ENCODE results near the gene VRK2. TPM values are rescaled to one million over a fixed set of nuclear protein-coding genes. Genes with fewer than 3 reads are reported as not detected.
A peak's percentile ranks its signal among the peaks of the same experiment; 100 is the strongest.

Gene VRK2
- total RNA-seq, 1 experiment from 2014 or later: 27.6 TPM

GRCh38 chr2:58135861-58136260, 89.3 kb downstream of the VRK2 start:
- no peaks in the 10 kb centered on the region for H3K79me2 ChIP-seq (ENCODE audit: low read length)
- H3K36me3 ChIP-seq (ENCODE audit: low read depth, low read length): no peaks in the 10 kb centered on the region
- no peaks in the 10 kb centered on the region for H3K27me3 ChIP-seq (ENCODE audit: low read length)
- no peaks in the 10 kb centered on the region for H3K9me2 ChIP-seq (replicated peaks; ENCODE audit: low read length)
- H4K20me1 ChIP-seq (ENCODE audit: low read length): no peaks in the 10 kb centered on the region
- CTCF ChIA-PET: no interaction called here
- no peak for TF ChIP-seq EZH2 (IDR thresholded peaks at IDR 0.05; ENCODE audit: low read length, unreplicated experiment)
- TF ChIP-seq CTCF (conservative IDR thresholded peaks at IDR 0.05; ENCODE audit: low read depth, low read length): no peak
- no peak for TF ChIP-seq EZH2phosphoT487 (IDR thresholded peaks at IDR 0.05; ENCODE audit: borderline replicate concordance, low read length)
- no peaks in the 10 kb centered on the region for H3K9me3 ChIP-seq (ENCODE audit: low read length)
- ATAC-seq (no peak), DNase-seq (no peak)
- no TSS peak for BruUV-seq (replicated peaks)
- peaks cover 12% of the 10 kb centered on the region; the same call in 1 of the 2 replicates for H3K4me1 ChIP-seq (ENCODE audit: insufficient read depth, low read length)
- no peak overlapping the region for H3K4me3 ChIP-seq (ENCODE audit: low read length)
- H3K27ac ChIP-seq (ENCODE audit: low read length): no peak overlapping the region
- intact Hi-C loops (cut with micrococcal nuclease): loop anchor here (10.0 kb wide), 1 partner anchor 199 kb away; no protein-coding TSS in a partner anchor
- H2AFZ ChIP-seq (ENCODE audit: low read length): no peak overlapping the region
- no peak overlapping the region for H3K9ac ChIP-seq (ENCODE audit: low read length)
- POLR2A ChIA-PET (ENCODE audit: unreplicated experiment): no interaction called here
- no peak overlapping the region for H3K4me2 ChIP-seq (ENCODE audit: low read length)
- no peaks in the 10 kb centered on the region for H3F3A ChIP-seq (ENCODE audit: low read length, unreplicated experiment)

- TF ChIP-seq CTCF (conservative IDR thresholded peaks at IDR 0.05; ENCODE audit: low read depth, low read length): no peak
- TF ChIP-seq EZH2 (IDR thresholded peaks at IDR 0.05; ENCODE audit: low read length, unreplicated experiment): no peak
- TF ChIP-seq EZH2phosphoT487 (IDR thresholded peaks at IDR 0.05; ENCODE audit: borderline replicate concordance, low read length): no peak
Observed at GRCh38 chr2:58137221-58137620, 90.6 kb downstream of the VRK2 start.

GRCh38 chr2:58137856-58138255, 91.2 kb downstream of the VRK2 start:
- CTCF ChIA-PET: no interaction called here
- DNase-seq (no peak), ATAC-seq (no peak)
- POLR2A ChIA-PET (ENCODE audit: unreplicated experiment): no interaction called here
- no peak overlapping the region for H2AFZ ChIP-seq (ENCODE audit: low read length)
- intact Hi-C loops (cut with micrococcal nuclease): loop anchor here (10.0 kb wide), 1 partner anchor 197 kb away; no protein-coding TSS in a partner anchor
- no peak for TF ChIP-seq EZH2 (IDR thresholded peaks at IDR 0.05; ENCODE audit: low read length, unreplicated experiment)
- no peak for TF ChIP-seq EZH2phosphoT487 (IDR thresholded peaks at IDR 0.05; ENCODE audit: borderline replicate concordance, low read length)
- TF ChIP-seq CTCF (conservative IDR thresholded peaks at IDR 0.05; ENCODE audit: low read depth, low read length): no peak
- no peak overlapping the region for H3K4me2 ChIP-seq (ENCODE audit: low read length)
- H3K9me2 ChIP-seq (replicated peaks; ENCODE audit: low read length): no peaks in the 10 kb centered on the region
- H3K79me2 ChIP-seq (ENCODE audit: low read length): no peaks in the 10 kb centered on the region
- no peak overlapping the region for H3K9ac ChIP-seq (ENCODE audit: low read length)
- no peaks in the 10 kb centered on the region for H3K9me3 ChIP-seq (ENCODE audit: low read length)
- no TSS peak for BruUV-seq (replicated peaks)
- H3K4me3 ChIP-seq (ENCODE audit: low read length): no peak overlapping the region
- H3K36me3 ChIP-seq (ENCODE audit: low read depth, low read length): no peaks in the 10 kb centered on the region
- peaks cover 12% of the 10 kb centered on the region; the same call in 1 of the 2 replicates for H3K4me1 ChIP-seq (ENCODE audit: insufficient read depth, low read length)
- H3F3A ChIP-seq (ENCODE audit: low read length, unreplicated experiment): no peaks in the 10 kb centered on the region
- H4K20me1 ChIP-seq (ENCODE audit: low read length): no peaks in the 10 kb centered on the region
- H3K27ac ChIP-seq (ENCODE audit: low read length): no peak overlapping the region
- H3K27me3 ChIP-seq (ENCODE audit: low read length): no peaks in the 10 kb centered on the region

More at GRCh38 chr2:58137221-58137620, 90.6 kb downstream of the VRK2 start:
- ATAC-seq (peak; percentile 58; the same call in 1 of the 2 replicates), DNase-seq (peak; percentile 49)
- Histone ChIP-seq H3F3A (ENCODE audit: low read length, unreplicated experiment) (no peaks in the 10 kb centered on the region), H3K9ac (ENCODE audit: low read length) (no peak overlapping the region), H3K79me2 (ENCODE audit: low read length) (no peaks in the 10 kb centered on the region), H3K36me3 (ENCODE audit: low read depth, low read length) (no peaks in the 10 kb centered on the region), H3K4me1 (ENCODE audit: insufficient read depth, low read length) (peaks cover 12% of the 10 kb centered on the region; the same call in 1 of the 2 replicates), H3K9me2 (replicated peaks; ENCODE audit: low read length) (no peaks in the 10 kb centered on the region), H3K9me3 (ENCODE audit: low read length) (no peaks in the 10 kb centered on the region), H4K20me1 (ENCODE audit: low read length) (no peaks in the 10 kb centered on the region), H3K27me3 (ENCODE audit: low read length) (no peaks in the 10 kb centered on the region), H3K4me2 (ENCODE audit: low read length) (no peak overlapping the region), H2AFZ (ENCODE audit: low read length) (no peak overlapping the region), H3K4me3 (ENCODE audit: low read length) (no peak overlapping the region), H3K27ac (ENCODE audit: low read length) (no peak overlapping the region)
- no TSS peak for BruUV-seq (replicated peaks)
- ChIA-PET CTCF (no interaction called here), POLR2A (ENCODE audit: unreplicated experiment) (no interaction called here)
- intact Hi-C loops (cut with micrococcal nuclease): loop anchor here (10.0 kb wide), 1 partner anchor 198 kb away; no protein-coding TSS in a partner anchor
